Measurements from ENCODE around the gene AASS. TPM values are rescaled to one million over a fixed set of nuclear protein-coding genes. Genes with fewer than 3 reads are reported as not detected.

Gene AASS
- total RNA-seq, 1 donor from 2014 or later, result 34.4 TPM

DNA sequence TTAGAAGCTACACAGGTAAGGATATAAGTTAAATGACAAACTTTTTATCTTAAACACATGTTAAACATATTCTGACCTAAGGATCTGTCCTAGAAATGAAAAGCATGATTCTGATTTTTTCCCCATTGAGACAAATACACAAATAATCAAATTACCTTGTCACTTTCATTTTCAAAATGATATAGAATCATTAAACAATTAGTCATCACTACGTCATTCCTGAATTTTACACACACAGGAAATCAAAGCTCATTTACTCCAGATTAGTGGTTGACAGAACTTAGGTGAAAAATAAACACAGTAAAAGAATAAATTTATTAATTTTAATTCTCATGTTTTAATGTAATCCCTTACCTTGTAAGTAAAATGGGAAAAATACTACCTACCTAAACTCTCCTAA is 89.0 kb downstream of the AASS start:
- TF ChIP-seq POLR2A (IDR thresholded peaks at IDR 0.05), result no peak
- TF ChIP-seq, protein P1, sequence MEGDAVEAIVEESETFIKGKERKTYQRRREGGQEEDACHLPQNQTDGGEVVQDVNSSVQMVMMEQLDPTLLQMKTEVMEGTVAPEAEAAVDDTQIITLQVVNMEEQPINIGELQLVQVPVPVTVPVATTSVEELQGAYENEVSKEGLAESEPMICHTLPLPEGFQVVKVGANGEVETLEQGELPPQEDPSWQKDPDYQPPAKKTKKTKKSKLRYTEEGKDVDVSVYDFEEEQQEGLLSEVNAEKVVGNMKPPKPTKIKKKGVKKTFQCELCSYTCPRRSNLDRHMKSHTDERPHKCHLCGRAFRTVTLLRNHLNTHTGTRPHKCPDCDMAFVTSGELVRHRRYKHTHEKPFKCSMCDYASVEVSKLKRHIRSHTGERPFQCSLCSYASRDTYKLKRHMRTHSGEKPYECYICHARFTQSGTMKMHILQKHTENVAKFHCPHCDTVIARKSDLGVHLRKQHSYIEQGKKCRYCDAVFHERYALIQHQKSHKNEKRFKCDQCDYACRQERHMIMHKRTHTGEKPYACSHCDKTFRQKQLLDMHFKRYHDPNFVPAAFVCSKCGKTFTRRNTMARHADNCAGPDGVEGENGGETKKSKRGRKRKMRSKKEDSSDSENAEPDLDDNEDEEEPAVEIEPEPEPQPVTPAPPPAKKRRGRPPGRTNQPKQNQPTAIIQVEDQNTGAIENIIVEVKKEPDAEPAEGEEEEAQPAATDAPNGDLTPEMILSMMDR (IDR thresholded peaks at IDR 0.05), result no peak
- TF ChIP-seq POLR2AphosphoS5 (IDR thresholded peaks at IDR 0.05; ENCODE audit: insufficient read depth in 1 of 2, low read depth in 1 of 2), result no peak

DNA sequence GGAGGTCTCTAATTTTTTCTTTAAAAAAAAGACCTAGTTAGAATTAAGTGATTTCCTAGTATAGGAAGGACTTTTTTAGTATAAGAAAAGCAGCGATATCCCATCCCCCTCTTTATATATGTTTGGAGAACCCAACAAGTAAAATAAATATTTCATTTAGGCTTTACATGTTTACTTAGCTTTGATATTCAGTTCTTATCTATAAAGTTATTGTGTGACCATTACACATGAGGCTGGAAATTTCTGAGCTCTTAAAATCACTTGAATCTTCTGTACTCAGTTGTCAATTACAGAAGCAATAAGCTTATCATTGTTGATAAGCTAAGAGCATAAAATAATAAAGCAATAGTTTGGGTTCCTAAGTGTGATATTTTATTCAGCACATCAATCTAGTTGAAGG is 89.7 kb downstream of the AASS start:
- no peak for DNase-seq (ENCODE audit: extremely low spot score in 2 of 2)
- Histone ChIP-seq H3K27me3 (no peaks in the 10 kb centered on the region), H3K27ac (no peak overlapping the region), H3K4me3 (no peak overlapping the region), H3K36me3 (no peaks in the 10 kb centered on the region), H3K9me3 (no peaks in the 10 kb centered on the region), H3K4me1 (no peaks in the 10 kb centered on the region)
- intact Hi-C loops (cut with DNase I), result no loop called here
- TF ChIP-seq, protein P1 (IDR thresholded peaks at IDR 0.05), result no peak
- TF ChIP-seq POLR2A (IDR thresholded peaks at IDR 0.05) (no peak), POLR2AphosphoS5 (IDR thresholded peaks at IDR 0.05; ENCODE audit: insufficient read depth in 1 of 2, low read depth in 1 of 2) (no peak)

More for the DNA sequence above, 89.0 kb downstream of the AASS start:
- Histone ChIP-seq H3K9me3 (no peaks in the 10 kb centered on the region), H3K4me3 (no peak overlapping the region), H3K27me3 (no peaks in the 10 kb centered on the region), H3K4me1 (no peaks in the 10 kb centered on the region), H3K36me3 (no peaks in the 10 kb centered on the region), H3K27ac (no peak overlapping the region)
- no peak for DNase-seq (ENCODE audit: extremely low spot score in 2 of 2)
- intact Hi-C loops (cut with DNase I), result no loop called here

DNA sequence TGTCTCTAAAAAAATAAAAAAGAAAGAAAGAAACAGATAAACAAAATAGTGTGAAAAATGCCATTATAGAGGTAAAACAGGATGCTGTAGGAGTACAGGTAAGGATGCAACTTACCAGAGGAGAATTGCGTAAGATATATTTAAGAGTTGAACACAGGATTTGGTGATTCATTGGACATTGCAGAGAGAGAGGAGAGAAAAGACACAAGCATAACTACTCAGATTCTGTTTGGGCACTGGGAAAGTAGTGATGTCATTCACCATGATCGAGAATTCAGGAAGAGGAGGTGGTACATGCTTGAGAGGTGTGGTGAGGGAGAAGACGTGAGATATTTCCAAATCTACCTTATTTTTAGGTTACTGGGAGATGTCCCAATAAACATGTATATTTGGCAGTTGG is 97.6 kb downstream of the AASS start:
- Histone ChIP-seq H3K4me1 (no peaks in the 10 kb centered on the region), H3K27ac (no peak overlapping the region), H3K9me3 (no peaks in the 10 kb centered on the region), H3K27me3 (no peaks in the 10 kb centered on the region), H3K4me3 (no peak overlapping the region), H3K36me3 (no peaks in the 10 kb centered on the region)
- TF ChIP-seq POLR2A (IDR thresholded peaks at IDR 0.05) (no peak), POLR2AphosphoS5 (IDR thresholded peaks at IDR 0.05; ENCODE audit: insufficient read depth in 1 of 2, low read depth in 1 of 2) (no peak)
- TF ChIP-seq, protein P1 (IDR thresholded peaks at IDR 0.05), result no peak
- no peak for DNase-seq (ENCODE audit: extremely low spot score in 2 of 2)
- intact Hi-C loops (cut with DNase I), result no loop called here

DNA sequence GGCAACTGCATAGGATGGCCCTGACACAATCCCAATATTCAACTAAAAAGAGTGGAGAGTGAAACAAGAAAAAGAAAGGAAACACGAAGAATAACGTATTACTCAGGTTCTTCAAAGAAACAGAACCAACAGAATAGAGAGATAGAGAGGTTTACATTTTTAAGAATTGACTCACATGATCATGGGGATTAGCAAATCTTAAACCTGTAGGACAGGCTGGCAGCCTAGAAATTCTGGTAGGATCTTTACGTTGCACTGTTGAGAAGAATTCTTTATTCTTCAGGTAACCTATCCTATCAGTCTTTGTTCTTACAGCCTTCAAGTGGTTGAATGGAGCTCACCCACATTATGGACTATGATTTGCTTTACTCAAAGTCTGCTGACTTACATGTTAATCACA is 103.9 kb downstream of the AASS start:
- Histone ChIP-seq H3K4me3 (no peak overlapping the region), H3K36me3 (no peaks in the 10 kb centered on the region), H3K9me3 (no peaks in the 10 kb centered on the region), H3K27ac (no peak overlapping the region), H3K27me3 (no peaks in the 10 kb centered on the region), H3K4me1 (no peaks in the 10 kb centered on the region)
- TF ChIP-seq POLR2AphosphoS5 (IDR thresholded peaks at IDR 0.05; ENCODE audit: insufficient read depth in 1 of 2, low read depth in 1 of 2) (no peak), POLR2A (IDR thresholded peaks at IDR 0.05) (no peak)
- TF ChIP-seq, protein P1 (IDR thresholded peaks at IDR 0.05), result no peak
- intact Hi-C loops (cut with DNase I), result no loop called here
- no peak for DNase-seq (ENCODE audit: extremely low spot score in 2 of 2)

DNA sequence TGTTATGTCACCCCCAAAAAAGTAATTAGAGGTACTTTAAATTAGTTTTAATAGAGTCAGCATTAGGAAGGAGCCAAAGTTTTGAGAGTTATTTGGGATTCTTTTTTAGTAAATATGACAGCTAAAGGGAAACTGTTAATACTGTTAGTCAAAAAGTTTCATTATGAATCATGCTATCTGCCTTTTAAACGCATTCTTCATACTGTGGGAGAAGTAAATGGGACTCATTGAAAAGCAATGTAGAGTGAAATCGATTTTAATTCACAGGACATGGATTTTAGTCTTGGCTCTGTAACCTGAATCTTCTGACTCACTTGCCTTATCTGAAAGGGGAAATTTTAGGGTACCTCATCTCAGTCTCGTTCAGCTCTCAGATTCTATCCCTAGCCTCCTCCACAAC is 105.1 kb downstream of the AASS start:
- Histone ChIP-seq H3K4me1 (no peaks in the 10 kb centered on the region), H3K27ac (no peak overlapping the region)
- TF ChIP-seq POLR2A (IDR thresholded peaks at IDR 0.05), result no peak

DNA sequence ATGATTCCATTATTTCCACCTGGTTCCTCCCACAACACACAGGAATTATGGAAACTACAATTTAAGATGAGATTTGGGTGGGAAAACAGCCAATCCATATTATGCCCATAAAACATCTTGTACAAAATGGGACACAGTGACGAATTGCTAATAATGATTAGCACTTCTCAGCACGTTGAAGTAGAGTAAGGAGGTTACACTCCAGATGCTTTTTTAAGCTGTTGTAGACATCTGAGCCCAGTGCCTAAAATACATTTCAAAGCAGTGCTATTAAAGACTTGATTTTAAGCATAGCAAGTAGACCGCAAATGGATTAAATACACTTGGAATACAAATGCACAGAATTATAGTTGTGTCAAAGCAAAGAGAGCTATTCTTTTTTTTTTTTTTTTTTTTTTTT is 105.9 kb downstream of the AASS start:
- H3K36me3 ChIP-seq, result no peaks in the 10 kb centered on the region
- H3K27me3 ChIP-seq, result no peaks in the 10 kb centered on the region
- intact Hi-C loops (cut with DNase I), result no loop called here
- TF ChIP-seq POLR2A (IDR thresholded peaks at IDR 0.05) (no peak), POLR2AphosphoS5 (IDR thresholded peaks at IDR 0.05; ENCODE audit: insufficient read depth in 1 of 2, low read depth in 1 of 2) (no peak)
- TF ChIP-seq, protein P1 (IDR thresholded peaks at IDR 0.05), result no peak
- H3K4me1 ChIP-seq, result no peaks in the 10 kb centered on the region
- no peak overlapping the region for H3K4me3 ChIP-seq
- no peak for DNase-seq (ENCODE audit: extremely low spot score in 2 of 2)
- H3K9me3 ChIP-seq, result no peaks in the 10 kb centered on the region
- no peak overlapping the region for H3K27ac ChIP-seq

More for the DNA sequence above, 105.1 kb downstream of the AASS start:
- H3K27me3 ChIP-seq, result no peaks in the 10 kb centered on the region
- H3K4me3 ChIP-seq, result no peak overlapping the region
- intact Hi-C loops (cut with DNase I), result no loop called here
- H3K36me3 ChIP-seq, result no peaks in the 10 kb centered on the region
- DNase-seq (ENCODE audit: extremely low spot score in 2 of 2), result no peak
- no peaks in the 10 kb centered on the region for H3K9me3 ChIP-seq

Measured in vagina (tissue), 2 donors.